Hematopoietic multipotent progenitor cell treated with erythropoietin and hydrocortisone succinate and interleukin-3 and kit ligand, for 8 days (in vitro differentiated cells): ENCODE measurements around the gene F11R.
A peak's percentile ranks its signal among the peaks of the same experiment; 100 is the strongest.
"Not testable (repeated sequence)": the region's sequence is repeated elsewhere in the genome, so short reads cannot be mapped to it uniquely, and the experiment has no call there.

Experiments
- DNase-seq: peaks from one replicate; pipeline ENCODE4 v3.0.0-alpha.2; 2015

Gene F11R

GRCh38 chr1:161009602-161010211, 11.2 kb downstream of the F11R start:
- peak; percentile 95 for DNase-seq

- no peak for DNase-seq
Measured at GRCh38 chr1:161008869-161009510, 12.0 kb downstream of the F11R start.

DNA sequence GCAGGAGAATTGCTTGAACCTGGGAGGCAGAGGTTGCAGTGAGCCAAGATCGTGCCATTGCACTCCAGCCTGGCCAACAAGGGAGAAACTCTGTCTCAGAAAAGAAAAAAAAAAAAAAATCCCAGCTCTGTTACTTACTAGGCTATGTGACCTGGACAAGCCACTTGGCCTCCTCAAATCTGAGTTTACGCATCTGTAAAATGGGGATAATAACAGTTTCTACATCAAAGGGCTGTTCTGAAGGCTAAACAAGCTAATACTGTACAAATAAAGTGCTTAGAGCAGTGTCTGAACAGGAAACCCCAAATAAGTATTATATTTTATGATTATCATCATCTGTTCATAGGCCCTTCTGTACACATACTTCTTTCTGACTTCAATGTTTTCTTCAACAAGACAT, 13.6 kb downstream of the F11R start:
- no peak for DNase-seq

DNA sequence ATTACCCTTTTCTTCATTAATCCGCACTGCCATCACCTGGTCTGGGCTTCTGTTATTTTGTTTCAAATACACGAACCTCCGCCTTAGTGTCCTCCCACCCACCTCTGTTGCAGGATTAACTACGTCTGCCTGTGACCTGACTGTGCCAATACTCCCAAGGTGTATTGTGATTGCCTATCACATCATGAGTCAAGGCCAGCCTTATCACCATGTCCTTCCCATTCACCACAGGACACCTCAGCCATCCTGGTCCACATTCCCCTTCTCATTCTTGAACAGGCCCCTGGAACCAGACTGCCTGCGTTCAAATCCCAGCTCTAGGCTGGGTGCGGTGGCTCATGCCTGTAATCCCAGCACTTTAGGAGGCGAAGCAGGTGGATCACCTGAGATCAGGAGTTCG, 14.4 kb downstream of the F11R start:
- no peak for DNase-seq

- DNase-seq, result no peak
Measured at GRCh38 chr1:161001525-161001924, 19.4 kb downstream of the F11R start.

- no peak for DNase-seq
Measured at GRCh38 chr1:161000736-161001480, 20.0 kb downstream of the F11R start.

- no peak for DNase-seq
Measured at GRCh38 chr1:160999376-160999775, 21.6 kb downstream of the F11R start.

DNA sequence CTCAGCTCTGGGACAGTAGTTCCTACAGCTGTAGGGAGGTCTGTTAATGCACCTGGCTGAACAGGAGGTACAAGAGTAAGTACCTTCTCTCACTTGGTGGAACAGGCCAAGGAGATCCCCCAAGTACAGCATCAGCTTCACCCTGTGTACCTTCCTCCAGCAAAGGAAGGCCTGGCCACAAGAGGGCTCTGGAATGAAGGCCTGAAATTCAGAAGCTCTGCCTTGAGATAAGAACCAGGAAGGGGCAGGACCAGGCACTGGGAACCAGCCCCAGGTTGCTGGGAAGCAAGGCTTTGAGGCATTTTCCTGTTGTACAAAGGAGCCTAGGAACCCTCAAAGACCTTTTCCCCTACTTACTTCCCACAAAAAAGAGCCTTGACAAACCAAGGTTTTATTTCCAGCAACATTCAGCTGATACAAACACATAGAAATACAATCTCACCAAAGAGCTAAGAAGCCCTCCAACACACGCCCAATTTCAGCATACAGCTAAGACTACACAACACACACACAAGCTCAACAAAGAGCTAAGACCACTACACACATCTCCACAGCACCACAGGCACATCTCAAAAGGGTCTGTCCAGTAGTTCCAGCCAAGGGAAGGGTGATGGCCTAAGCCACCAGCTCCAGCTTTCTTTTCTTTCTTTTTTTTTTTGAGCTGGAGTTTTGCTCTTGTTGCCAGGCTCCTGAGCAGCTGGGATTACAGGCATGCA, 23.5 kb downstream of the F11R start:
- peak; percentile 83 for DNase-seq

DNA sequence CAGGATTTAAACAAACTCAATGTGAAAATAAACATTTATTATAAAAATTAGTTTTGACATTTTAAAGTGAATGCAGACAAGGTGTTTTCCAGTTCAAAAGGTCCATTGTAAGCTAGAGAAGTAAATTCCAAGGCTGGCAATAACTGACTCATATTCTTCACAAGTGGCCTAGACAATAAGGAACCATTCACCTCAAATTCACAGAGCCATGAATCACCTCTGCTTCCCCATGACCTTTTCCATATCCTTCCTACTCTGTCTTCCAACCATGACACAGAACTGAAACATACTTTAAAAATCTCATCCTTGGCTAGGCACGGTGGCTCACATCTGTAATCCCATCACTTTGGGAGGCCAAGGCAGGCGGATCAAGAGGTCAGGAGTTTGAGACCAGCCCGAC, 24.8 kb downstream of the F11R start:
- DNase-seq, result no peak

GRCh38 chr1:160993544-160994193, 27.3 kb downstream of the F11R start:
- peak; percentile 54 for DNase-seq

- not testable (repeated sequence) for DNase-seq
Measured at GRCh38 chr1:160992036-160992435, 28.9 kb downstream of the F11R start.

GRCh38 chr1:160987359-160988050, 33.4 kb downstream of the F11R start:
- no peak for DNase-seq

DNA sequence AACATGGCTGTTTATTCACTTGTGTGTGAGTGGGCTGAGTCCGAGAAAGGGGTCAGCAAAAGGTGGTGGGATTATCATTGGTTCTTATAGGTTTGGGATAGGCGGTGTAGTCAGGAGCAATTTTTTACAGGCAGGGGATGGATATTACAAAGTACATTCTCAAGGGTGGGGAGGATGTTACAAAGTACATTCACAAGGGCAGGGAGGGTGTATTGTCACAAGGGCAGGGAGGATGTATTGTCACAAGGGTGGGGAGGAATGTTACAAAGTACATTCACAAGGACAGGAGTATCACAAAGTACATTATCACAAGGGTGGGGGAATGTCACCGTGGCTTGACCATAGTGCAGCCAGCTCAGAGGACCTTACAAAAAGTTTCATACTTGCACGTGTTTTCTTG, 35.2 kb downstream of the F11R start:
- no peak for DNase-seq

- peak; percentile 9 for DNase-seq
Measured at GRCh38 chr1:160981584-160982411, 39.2 kb downstream of the F11R start.

- no peak for DNase-seq
Measured at GRCh38 chr1:160979286-160979685, 41.7 kb downstream of the F11R start.

DNA sequence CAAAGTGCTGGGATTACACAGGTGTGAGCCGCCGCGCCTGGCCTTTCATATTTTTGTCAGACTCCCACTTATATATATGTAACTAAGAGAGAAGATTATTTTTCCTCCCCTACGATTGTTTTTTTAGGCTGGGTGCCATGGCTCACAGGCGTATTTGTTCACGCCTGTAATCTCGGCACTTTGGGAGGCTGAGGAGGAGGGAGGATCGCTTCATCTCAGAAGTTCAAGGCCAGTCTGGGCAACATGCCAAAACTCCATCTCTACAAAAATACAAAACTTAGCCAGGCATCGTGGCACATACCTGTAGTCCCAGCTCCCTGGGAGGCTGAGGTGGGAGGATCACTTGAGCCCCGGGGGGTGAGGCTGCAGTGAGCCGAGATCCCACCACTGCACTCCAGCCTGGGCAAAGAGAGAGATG, 42.4 kb downstream of the F11R start:
- DNase-seq, result no peak

- no peak for DNase-seq
Measured at GRCh38 chr1:160975026-160975425, 45.9 kb downstream of the F11R start.

GRCh38 chr1:160973491-160973890, 47.5 kb downstream of the F11R start:
- DNase-seq, result no peak

- DNase-seq, result no peak
Measured at GRCh38 chr1:160972939-160973338, 48.0 kb downstream of the F11R start.

DNA sequence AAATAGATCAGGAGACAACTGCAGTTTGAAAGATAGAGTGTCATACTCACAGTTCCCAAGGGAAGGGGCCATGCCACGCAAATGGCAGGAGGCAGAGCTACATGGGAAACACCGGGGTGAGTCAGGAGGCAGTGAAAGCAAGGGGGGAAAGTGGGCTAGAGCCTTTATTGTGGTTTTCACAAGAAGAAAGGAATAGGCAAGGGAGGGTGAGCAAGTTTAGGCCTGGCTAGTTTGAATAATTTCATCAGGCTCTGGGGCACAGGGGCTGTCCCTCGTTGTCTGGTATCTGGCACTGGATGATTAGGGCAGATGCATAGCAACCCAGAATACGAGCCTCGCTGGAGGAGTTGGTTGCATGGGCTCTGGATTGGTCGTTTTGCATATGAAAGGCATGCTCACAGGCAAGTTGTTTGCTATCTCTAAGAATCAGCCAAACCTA, 49.3 kb downstream of the F11R start:
- peak; percentile 25 for DNase-seq

DNA sequence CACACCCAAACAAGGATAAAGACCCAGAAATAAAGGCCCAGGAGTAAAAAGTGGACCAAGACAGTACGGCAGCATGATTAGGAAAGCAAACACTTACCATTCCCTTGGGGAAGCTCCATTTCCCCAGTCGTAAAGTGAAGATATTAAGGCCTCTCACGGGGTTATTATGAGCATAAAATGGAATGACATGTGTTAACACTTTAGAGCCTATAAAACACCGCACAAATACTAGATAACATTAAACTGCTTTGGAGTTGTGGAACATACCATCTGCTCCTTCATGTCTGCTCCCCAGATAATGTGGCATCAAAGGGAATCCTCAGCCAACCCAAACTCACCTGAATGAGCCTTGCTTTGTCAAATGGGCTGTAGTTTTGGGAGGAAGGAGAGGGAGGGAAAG, 57.4 kb downstream of the F11R start:
- no peak for DNase-seq
